ENCODE measurements around the gene FAM13A. TPM values are rescaled to one million over a fixed set of nuclear protein-coding genes. Genes with fewer than 3 reads are reported as not detected.

The FAM13A gene
- total RNA-seq, 4 donors from 2014 or later: 61.8 to 217 (median 152) TPM

- no peak for TF ChIP-seq CTCF (IDR thresholded peaks at IDR 0.05; ENCODE audit: low read depth)
Observed at GRCh38 chr4:88720451-88721428, 336.2 kb downstream of the FAM13A start.

GRCh38 chr4:88719381-88719780 lies 337.6 kb downstream of the FAM13A start:
- TF ChIP-seq CTCF (IDR thresholded peaks at IDR 0.05; ENCODE audit: low read depth): no peak

- no peak for TF ChIP-seq CTCF (IDR thresholded peaks at IDR 0.05; ENCODE audit: low read depth)
Observed at GRCh38 chr4:88718098-88718497, 338.9 kb downstream of the FAM13A start.

- no peak for TF ChIP-seq CTCF (IDR thresholded peaks at IDR 0.05; ENCODE audit: low read depth)
Observed at GRCh38 chr4:88713782-88714181, 343.2 kb downstream of the FAM13A start.

GRCh38 chr4:88709989-88710388 lies 347.0 kb downstream of the FAM13A start:
- TF ChIP-seq CTCF (IDR thresholded peaks at IDR 0.05; ENCODE audit: low read depth): no peak

- no peak for TF ChIP-seq CTCF (IDR thresholded peaks at IDR 0.05; ENCODE audit: low read depth)
Observed at GRCh38 chr4:88706574-88706973, 350.4 kb downstream of the FAM13A start.

GRCh38 chr4:88705805-88706492 lies 351.0 kb downstream of the FAM13A start:
- TF ChIP-seq CTCF (IDR thresholded peaks at IDR 0.05; ENCODE audit: low read depth): no peak

Data from subcutaneous adipose tissue (tissue), 4 donors.